Duodenal mucosa (tissue), 2 donors: ENCODE results near the gene ARHGEF16.

Experiments
- H3K27ac ChIP-seq: one replicate; pipeline ENCODE4 v1.7.0; 2013; ENCODE audit warnings: low read depth, low read length
- H3K27me3 ChIP-seq, 2 donors: one replicate each; pipeline ENCODE4 v1.7.0; 2013; ENCODE audit warnings: low read length in 2 of 2, control low read depth in 1 of 2; ENCODE audit not compliant: insufficient read depth in 2 of 2, control insufficient read depth in 1 of 2
- H3K36me3 ChIP-seq, 2 donors: one replicate each; pipeline ENCODE4 v1.7.0; 2013; ENCODE audit warnings: low read length in 2 of 2, control low read depth in 1 of 2; ENCODE audit not compliant: insufficient read depth in 2 of 2, control insufficient read depth in 1 of 2
- H3K4me1 ChIP-seq, 2 donors: one replicate each; pipeline ENCODE4 v1.7.0; 2013; ENCODE audit warnings: low read length in 2 of 2, control low read depth in 1 of 2; ENCODE audit not compliant: insufficient read depth in 2 of 2, control insufficient read depth in 1 of 2
- H3K4me3 ChIP-seq, 2 donors: one replicate each; pipeline ENCODE4 v1.7.0; 2013; ENCODE audit warnings: low read length in 2 of 2, low read depth in 1 of 2
- H3K9ac ChIP-seq, 2 donors: one replicate each; pipeline ENCODE4 v1.7.0; 2013; ENCODE audit warnings: low read length in 2 of 2, low read depth in 1 of 2
- H3K9me3 ChIP-seq, 2 donors: one replicate each; pipeline ENCODE4 v1.7.0; 2013; ENCODE audit warnings: low read length in 2 of 2, control low read depth in 1 of 2; ENCODE audit not compliant: control insufficient read depth in 1 of 2

The ARHGEF16 gene

DNA sequence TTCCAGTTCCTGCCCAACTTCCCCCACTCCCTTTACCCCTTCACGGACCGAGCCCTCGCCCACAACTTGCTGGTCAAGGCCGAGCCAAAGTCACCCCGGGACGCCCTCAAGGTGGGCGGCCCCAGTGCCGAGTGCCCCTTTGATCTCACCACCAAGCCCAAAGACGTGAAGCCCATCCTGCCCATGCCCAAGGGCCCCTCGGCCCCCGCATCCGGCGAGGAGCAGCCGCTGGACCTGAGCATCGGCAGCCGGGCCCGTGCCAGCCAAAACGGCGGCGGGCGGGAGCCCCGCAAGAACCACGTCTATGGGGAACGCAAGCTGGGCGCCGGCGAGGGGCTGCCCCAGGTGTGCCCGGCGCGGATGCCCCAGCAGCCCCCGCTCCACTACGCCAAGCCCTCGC lies 42.1 kb upstream of the ARHGEF16 start:
- peaks cover under 1% of the 10 kb centered on the region in 2 donors for H3K4me1 ChIP-seq
- peaks cover 4 to 13% of the 10 kb centered on the region in 2 donors for H3K9me3 ChIP-seq
- H3K36me3 ChIP-seq, result peaks cover 5 to 6% of the 10 kb centered on the region in 2 donors
- no peaks in the 10 kb centered on the region for H3K27me3 ChIP-seq
- no peak overlapping the region for H3K27ac ChIP-seq
- no peak overlapping the region for H3K4me3 ChIP-seq
- no peak overlapping the region for H3K9ac ChIP-seq

DNA sequence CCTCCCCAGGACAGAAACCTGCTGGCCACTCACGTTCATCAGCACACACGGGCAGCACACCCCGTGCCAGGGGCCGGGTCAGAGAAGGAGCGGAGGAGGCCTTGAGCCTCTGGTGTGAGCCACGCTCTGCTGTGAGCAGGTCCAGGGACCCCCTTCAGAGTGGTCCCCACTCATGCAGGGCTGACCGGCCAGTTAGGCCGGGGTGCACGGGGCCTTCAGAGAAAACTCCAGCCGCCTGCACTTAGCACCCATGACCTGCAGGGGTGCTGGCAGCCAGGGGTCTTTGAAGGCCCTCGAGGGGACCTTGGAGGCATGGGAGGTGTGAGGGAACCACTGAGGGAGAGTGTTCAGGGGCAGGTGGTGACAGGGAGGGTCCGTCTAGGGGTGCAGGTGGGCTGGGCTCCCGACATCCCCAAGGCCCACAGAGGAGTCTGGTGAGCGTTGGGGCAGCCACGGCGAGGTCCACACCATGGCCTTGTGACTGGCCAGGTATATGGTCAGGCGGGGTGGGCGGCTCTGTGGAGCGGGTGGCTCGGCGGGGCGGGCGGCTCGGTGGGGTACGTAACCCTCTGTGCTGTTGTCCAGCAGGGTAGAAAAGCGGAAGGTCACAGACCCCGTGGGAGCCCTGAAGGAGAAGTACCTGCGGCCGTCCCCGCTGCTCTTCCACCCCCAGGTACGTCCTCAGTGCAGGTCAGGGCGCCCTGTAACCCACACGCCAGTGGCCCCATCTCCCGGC lies 40.3 kb upstream of the ARHGEF16 start:
- H3K27ac ChIP-seq, result no peak overlapping the region
- peaks cover 4 to 13% of the 10 kb centered on the region in 2 donors for H3K9me3 ChIP-seq
- peaks cover 2 to 6% of the 10 kb centered on the region in 2 donors for H3K36me3 ChIP-seq
- H3K4me3 ChIP-seq, result no peak overlapping the region
- peaks cover 16 to 18% of the 10 kb centered on the region in 2 donors for H3K4me1 ChIP-seq
- H3K27me3 ChIP-seq, result no peaks in the 10 kb centered on the region
- no peak overlapping the region for H3K9ac ChIP-seq

DNA sequence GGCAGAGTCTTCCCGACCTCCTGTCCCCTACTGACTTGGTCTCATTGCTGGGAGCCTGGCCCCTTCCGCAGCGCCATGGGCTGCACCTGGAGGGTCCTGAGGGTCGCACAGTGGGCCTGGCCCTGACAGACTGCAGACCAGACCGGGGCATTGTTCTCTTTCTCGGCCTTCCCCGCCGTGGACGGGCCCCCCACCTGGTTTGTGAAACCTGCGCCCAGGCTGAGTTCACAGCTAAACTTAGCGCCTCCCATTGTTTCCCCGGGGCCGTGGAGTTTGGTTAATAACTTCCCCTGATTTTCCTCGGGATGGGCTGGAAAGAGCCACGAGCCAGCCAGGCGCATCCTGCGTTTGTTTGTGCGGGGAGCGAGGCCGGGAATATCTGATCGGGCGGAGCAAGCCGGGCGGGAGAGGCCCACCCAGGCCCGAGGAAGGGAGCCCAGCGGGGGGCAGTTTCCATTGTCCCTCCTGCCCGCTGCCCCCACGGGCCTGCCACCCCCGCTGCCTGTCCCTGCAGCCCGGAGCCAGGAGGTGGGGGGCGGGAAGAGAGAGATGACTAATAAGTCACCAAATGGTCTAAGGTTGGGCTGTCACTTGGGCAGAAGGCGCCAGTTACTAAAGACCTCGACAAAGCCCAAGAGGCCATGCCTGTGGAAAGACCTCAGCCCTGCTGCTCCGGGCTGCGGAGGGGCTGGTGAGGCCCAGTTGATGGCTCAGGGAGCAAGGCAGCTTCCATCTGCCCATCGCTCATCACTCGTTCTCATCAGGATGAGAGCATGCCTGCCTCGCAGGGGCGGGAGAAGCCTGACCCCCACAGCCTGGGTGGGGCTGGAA lies 39.0 kb upstream of the ARHGEF16 start:
- peaks cover 2 to 6% of the 10 kb centered on the region in 2 donors for H3K36me3 ChIP-seq
- H3K9ac ChIP-seq, result no peak overlapping the region
- peaks cover 22 to 27% of the 10 kb centered on the region in 2 donors for H3K4me1 ChIP-seq
- no peaks in the 10 kb centered on the region for H3K27me3 ChIP-seq
- H3K9me3 ChIP-seq, result peaks cover 4 to 13% of the 10 kb centered on the region in 2 donors
- no peak overlapping the region for H3K4me3 ChIP-seq
- H3K27ac ChIP-seq, result no peak overlapping the region

DNA sequence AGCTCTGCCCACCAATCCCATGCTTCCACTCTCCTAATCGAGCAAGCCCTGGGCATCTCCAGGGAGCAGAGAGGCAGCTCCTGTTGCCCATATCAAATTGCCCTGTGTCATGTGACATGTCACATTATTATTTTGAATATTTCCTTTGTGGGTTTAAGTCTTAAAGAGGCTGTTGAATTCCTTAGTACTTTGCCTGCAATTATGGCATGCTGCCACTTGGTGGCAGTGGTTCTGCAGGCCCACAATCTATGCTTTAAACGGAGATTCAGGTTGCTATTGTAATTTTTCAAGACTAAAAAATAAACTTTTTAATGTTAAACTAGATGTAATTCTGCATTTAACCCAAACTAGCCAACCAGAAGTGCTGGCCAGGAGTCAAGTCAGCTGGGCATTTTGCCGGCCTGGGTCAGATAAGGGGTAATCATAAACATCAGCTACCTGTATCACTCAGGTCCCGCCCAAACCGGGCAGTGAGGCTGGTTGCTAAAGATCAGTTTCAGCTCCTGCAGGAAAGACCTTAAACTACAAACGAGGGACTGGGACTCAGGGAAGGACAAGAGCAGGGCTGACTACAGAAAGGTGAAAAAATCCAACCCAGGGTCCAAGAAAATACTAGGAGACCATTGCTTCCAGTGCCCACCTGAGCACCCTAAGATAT lies 37.3 kb upstream of the ARHGEF16 start:
- Histone ChIP-seq H3K36me3 (peaks cover 2 to 6% of the 10 kb centered on the region in 2 donors), H3K4me1 (peaks cover 27 to 28% of the 10 kb centered on the region in 2 donors), H3K9ac (no peak overlapping the region), H3K27ac (no peak overlapping the region), H3K4me3 (no peak overlapping the region), H3K9me3 (peaks cover 4 to 13% of the 10 kb centered on the region in 2 donors), H3K27me3 (no peaks in the 10 kb centered on the region)

DNA sequence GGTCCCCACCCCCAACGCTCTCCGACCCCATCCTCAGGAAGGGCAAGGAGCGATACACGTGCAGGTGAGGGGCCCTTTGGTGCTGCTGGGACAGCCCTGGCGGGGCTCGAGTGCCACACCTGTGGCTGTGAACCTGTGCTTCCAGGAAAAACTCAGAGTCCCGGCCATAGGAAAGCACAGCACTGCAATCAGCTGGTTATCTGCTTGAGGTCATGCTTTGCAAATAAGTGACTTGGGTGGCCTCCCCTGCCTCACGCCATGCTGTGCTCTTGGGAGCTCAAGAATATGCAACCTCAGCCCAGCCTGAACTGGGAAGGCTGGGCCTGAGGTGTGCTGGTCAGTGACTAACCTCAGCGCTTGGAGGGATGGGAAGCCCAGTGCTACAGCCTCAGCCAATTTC lies 36.5 kb upstream of the ARHGEF16 start:
- Histone ChIP-seq H3K4me1 (peaks cover 33 to 35% of the 10 kb centered on the region in 2 donors), H3K4me3 (no peak overlapping the region), H3K9ac (no peak overlapping the region), H3K36me3 (peaks cover 2 to 6% of the 10 kb centered on the region in 2 donors), H3K9me3 (peaks cover 4 to 13% of the 10 kb centered on the region in 2 donors), H3K27ac (no peak overlapping the region), H3K27me3 (no peaks in the 10 kb centered on the region)

DNA sequence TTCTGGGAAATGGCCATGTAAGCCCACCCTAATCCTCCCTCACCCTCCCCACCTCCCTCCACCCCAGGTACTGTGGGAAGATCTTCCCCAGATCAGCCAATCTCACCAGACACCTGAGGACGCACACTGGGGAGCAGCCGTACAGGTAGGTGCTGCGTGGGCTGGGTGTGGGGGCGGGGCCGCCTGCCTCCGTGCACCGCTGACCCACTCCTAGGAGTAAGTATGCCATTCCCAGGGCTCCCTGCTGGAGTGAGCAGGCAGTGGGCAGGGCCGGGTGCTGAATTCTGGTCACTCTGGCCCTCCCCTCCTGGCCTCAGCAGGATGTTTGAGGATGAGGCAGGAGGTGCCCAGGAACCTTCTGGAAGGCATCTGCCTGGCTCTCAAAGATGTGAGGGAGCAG lies 35.9 kb upstream of the ARHGEF16 start:
- Histone ChIP-seq H3K27ac (no peak overlapping the region), H3K27me3 (no peaks in the 10 kb centered on the region), H3K36me3 (peaks cover 2 to 6% of the 10 kb centered on the region in 2 donors)

DNA sequence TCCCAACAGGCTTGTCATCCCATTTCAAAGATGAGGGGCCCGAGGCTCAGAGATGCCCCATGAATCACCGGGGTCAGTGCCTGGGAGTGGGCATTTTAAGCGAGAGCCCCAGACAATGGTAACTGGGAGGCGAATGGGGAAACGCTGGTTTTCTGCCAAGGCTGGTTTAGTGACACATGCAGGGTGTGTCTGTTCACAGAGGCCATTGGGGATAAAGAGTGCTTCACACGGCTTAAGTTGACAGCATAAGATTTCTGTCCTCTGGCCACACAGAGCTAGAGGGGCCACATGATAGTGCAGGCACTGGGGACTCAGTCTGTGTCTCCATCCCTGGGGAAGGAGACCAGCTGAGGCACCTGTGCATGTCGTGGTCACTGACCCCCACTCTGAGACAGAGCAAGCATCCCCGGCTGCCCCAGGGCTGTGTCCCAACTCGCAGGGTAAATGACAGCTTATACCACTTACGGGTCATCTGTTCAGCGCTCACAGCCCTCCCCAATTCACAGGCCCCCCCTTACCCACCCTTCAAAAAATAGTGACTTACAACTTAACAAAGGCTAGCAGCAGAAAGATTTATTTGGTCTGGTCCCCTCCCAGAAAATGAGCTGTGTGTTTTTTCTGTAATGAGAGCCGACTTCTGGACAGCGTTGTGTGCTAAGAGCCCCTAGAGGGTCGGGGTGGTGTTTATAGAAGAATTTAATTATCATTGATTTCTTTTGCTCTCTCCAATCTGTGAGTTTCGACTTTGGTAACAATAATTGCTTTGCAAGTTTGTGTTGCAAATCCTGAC lies 34.9 kb upstream of the ARHGEF16 start:
- Histone ChIP-seq H3K27ac (no peak overlapping the region), H3K4me3 (no peak overlapping the region), H3K36me3 (peaks cover 0 to 6% of the 10 kb centered on the region in 2 donors), H3K9ac (no peak overlapping the region), H3K27me3 (no peaks in the 10 kb centered on the region), H3K9me3 (peaks cover 4 to 13% of the 10 kb centered on the region in 2 donors), H3K4me1 (peaks cover 47 to 50% of the 10 kb centered on the region in 2 donors)

More for the DNA sequence above, 35.9 kb upstream of the ARHGEF16 start:
- H3K9me3 ChIP-seq, result peaks cover 4 to 13% of the 10 kb centered on the region in 2 donors
- H3K4me3 ChIP-seq, result no peak overlapping the region
- no peak overlapping the region for H3K9ac ChIP-seq
- H3K4me1 ChIP-seq, result peaks cover 39 to 40% of the 10 kb centered on the region in 2 donors

DNA sequence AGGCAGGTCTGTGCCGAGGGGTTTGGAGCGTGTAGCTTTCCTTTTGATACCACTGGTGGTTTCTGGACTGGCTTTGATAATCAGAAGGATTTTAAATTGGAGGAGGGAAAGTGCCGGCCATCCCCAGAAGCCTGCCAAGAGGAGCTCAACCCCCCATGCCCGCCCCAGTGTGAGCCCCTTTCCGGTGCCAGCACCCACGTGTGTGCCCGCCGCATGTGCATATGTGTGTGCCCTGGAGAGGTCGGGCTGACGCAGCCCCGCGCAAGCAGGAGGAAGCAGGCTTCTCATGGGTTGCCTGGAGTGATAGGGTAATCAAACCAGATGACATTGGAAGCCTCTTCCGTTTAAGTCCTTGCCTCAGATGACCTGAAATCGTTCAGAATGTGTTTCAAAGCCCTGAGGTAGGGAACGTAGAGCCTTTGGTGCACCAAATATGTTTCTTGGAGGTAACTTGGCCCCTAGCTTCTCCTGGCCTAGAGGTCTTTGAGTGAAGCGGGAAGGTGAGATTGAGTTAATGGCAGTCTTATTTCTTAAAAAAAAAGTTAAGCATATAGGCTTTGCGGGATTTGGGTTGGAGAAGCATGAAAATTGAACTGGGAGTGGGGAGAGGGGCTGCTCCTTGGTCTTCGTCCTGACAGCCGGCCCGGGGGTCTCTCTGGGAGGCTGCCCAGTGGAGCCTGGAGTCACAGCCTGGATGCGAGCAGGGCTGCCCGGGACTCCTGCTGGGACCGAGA lies 34.1 kb upstream of the ARHGEF16 start:
- Histone ChIP-seq H3K4me3 (no peak overlapping the region), H3K36me3 (peaks cover under 1 to 6% of the 10 kb centered on the region in 2 donors), H3K27me3 (no peaks in the 10 kb centered on the region), H3K27ac (no peak overlapping the region), H3K4me1 (peaks cover 47 to 51% of the 10 kb centered on the region in 2 donors), H3K9me3 (peaks cover 4 to 13% of the 10 kb centered on the region in 2 donors), H3K9ac (no peak overlapping the region)

DNA sequence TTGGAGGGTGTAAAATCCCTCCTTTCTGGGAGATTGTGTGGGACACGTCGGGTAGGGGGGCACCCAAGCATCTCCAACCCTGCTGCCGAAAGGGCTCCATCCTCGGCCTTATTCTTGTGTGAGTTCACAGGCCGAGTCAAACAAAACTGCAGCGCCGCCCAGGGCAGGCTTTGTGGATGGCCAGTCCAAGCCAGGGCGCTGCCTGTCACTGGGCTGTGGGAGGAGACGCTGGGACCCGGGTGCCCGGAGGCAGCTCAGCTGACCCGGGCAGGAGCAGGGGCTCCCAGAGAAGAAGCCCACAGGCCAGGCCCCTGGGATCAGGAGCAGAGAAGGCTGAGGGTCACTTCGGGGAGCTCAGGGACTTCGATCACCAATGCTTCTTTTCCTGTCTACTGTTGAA lies 31.8 kb upstream of the ARHGEF16 start:
- peak overlapping the region; percentile 0 for H3K27ac ChIP-seq
- H3K27me3 ChIP-seq, result no peaks in the 10 kb centered on the region
- peak overlapping the region; percentile 60 to 70 for H3K9ac ChIP-seq
- peaks cover 44 to 47% of the 10 kb centered on the region in 2 donors for H3K4me1 ChIP-seq
- H3K4me3 ChIP-seq, result no peak overlapping the region
- no peaks in the 10 kb centered on the region for H3K9me3 ChIP-seq
- H3K36me3 ChIP-seq, result peaks cover 13 to 22% of the 10 kb centered on the region in 2 donors
